SH-SY5Y (cell line): ENCODE results near the gene LRRC55.

Source experiments
- GATA2 ChIP-seq: IDR thresholded peaks from 2 replicates; pipeline ENCODE4 v1.6.1; 2011; ENCODE audit warnings: mild to moderate bottlenecking, low read depth, low read length
- GATA3 ChIP-seq: IDR thresholded peaks from 2 replicates; pipeline ENCODE4 v1.6.1; 2011; ENCODE audit warnings: low read depth, mild to moderate bottlenecking, low read length, moderate library complexity

- TF ChIP-seq GATA2 (no peak), GATA3 (no peak)
Observed at GRCh38 chr11:57180081-57180561, 1.6 kb upstream of the LRRC55 start.
